Measurements from ENCODE around the gene SOX13.

- TF ChIP-seq USF1 (IDR thresholded peaks at IDR 0.05) (no peak), YY1 (IDR thresholded peaks at IDR 0.05; ENCODE audit: low read depth) (no peak), TAF1 (IDR thresholded peaks at IDR 0.05; ENCODE audit: low read depth) (no peak), MAX (IDR thresholded peaks at IDR 0.05) (no peak)
These were observed 32.2 kb downstream of the SOX13 start for GRCh38 chr1:204105131-204105515.
